Activated CD4-positive, alpha-beta memory T cell treated with anti-CD3 and anti-CD28 coated beads for 36 hours (primary cell): ENCODE measurements around the gene PITPNC1. TPM values are rescaled to one million over a fixed set of nuclear protein-coding genes. Genes with fewer than 3 reads are reported as not detected.

Source experiments
- CTCF ChIA-PET: fragments of 350-600 bp; sonication (Branson Sonifier 250); formaldehyde crosslinking; loops from one replicate; lab custom pipeline; 2021; ENCODE audit warnings: antibody characterized with exemption, inconsistent platforms; lab: Charles Lee
- POLR2A ChIA-PET: fragments of 350-600 bp; sonication (Branson Sonifier 250); formaldehyde crosslinking; loops from one replicate; lab custom pipeline; 2021; ENCODE audit warnings: antibody characterized with exemption; lab: Charles Lee
- DNase-seq: peaks from one replicate; pipeline ENCODE4 v3.0.0-alpha.2; 2020
- H3K27ac Mint-ChIP-seq: one replicate; pipeline ENCODE4 v1.8.0; 2021; ENCODE audit warnings: mixed read lengths
- H3K27me3 Mint-ChIP-seq: one replicate; pipeline ENCODE4 v1.8.0; 2021; ENCODE audit warnings: mixed read lengths
- H3K36me3 Mint-ChIP-seq: one replicate; pipeline ENCODE4 v1.8.0; 2021; ENCODE audit warnings: mixed read lengths
- H3K4me1 Mint-ChIP-seq: one replicate; pipeline ENCODE4 v1.8.0; 2021; ENCODE audit warnings: low read depth, mixed read lengths
- H3K4me3 Mint-ChIP-seq: one replicate; pipeline ENCODE4 v1.8.0; 2021; ENCODE audit warnings: mild to moderate bottlenecking, mixed read lengths
- H3K9me3 Mint-ChIP-seq: one replicate; pipeline ENCODE4 v1.8.0; 2021; ENCODE audit warnings: mixed read lengths
- intact Hi-C: fragments of 100-400 bp; cut with micrococcal nuclease; formaldehyde crosslinking; loops from one replicate; pipeline ENCODE4 v1.15.1; 2023
- total RNA-seq, 2 experiments: library from RNA; stranded (reverse); gene quantifications; one replicate each; pipeline ENCODE4 v1.2.3, GENCODE V29; 2021

Gene PITPNC1
- total RNA-seq, 2 experiments from 2014 or later = 35.7 to 37.3 TPM

DNA sequence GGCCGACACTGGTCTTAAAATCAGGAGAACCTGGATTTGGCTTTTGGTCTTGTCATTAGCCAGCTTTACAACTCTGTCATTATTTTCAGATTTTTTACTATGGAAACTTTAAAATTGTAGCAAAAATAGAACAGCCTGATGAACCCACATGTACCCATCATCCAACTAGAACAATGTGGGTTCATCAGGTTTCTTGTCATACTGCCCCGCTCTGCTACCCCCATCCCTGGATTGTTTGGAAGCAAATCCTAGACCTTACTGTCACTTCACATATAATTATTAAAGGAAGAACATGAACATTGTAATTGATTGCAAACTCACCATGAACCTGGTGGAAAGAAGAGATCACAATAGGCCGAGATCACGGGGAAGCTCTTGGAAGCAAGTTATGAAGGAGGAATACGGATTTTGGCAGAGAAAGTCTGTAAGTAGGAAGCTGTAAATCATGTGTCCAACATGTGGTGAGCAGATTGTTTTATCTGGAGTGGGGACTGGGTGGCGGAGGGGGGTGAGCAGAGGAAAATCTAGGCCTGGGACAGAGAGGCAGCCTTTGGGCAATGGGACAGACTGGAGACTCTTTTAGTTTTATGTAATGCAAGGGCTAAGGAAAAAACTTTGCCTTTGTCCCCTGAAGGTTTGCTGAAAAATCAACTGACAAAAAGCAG is 67.0 kb downstream of the PITPNC1 start:
- Mint-ChIP-seq H3K36me3 (no peaks in the 10 kb centered on the region), H3K27ac (peak overlapping the region; percentile 55), H3K27me3 (no peaks in the 10 kb centered on the region), H3K9me3 (no peaks in the 10 kb centered on the region), H3K4me1 (peaks cover 62% of the 10 kb centered on the region), H3K4me3 (no peak overlapping the region)
- intact Hi-C loops = no loop called here
- ChIA-PET CTCF (no interaction called here), POLR2A (interaction anchor here (0.8 to 0.9 kb wide), 2 partner anchors 12 to 55 kb away, joined by 3 to 4 read pairs; no protein-coding TSS in a partner anchor)
- no peak for DNase-seq

- no peak overlapping the region for H3K4me3 Mint-ChIP-seq
- ChIA-PET CTCF (interaction anchor here (1.2 kb wide), 1 partner anchor 17 kb away, joined by 3 read pairs; no protein-coding TSS in a partner anchor), POLR2A (no interaction called here)
- DNase-seq = no peak
- intact Hi-C loops = no loop called here
- peaks cover 2% of the 10 kb centered on the region for H3K36me3 Mint-ChIP-seq
- H3K9me3 Mint-ChIP-seq = peaks cover 2% of the 10 kb centered on the region
- peak overlapping the region; percentile 16 for H3K27ac Mint-ChIP-seq
- no peaks in the 10 kb centered on the region for H3K27me3 Mint-ChIP-seq
- peaks cover 78% of the 10 kb centered on the region for H3K4me1 Mint-ChIP-seq
These were observed 71.4 kb downstream of the PITPNC1 start for GRCh38 chr17:67448449-67448848.

GRCh38 chr17:67449065-67449464 is 72.0 kb downstream of the PITPNC1 start:
- Mint-ChIP-seq H3K27ac (peak overlapping the region; percentile 74), H3K4me3 (peak overlapping the region; percentile 9), H3K4me1 (peaks cover 80% of the 10 kb centered on the region), H3K9me3 (peaks cover 2% of the 10 kb centered on the region), H3K36me3 (peaks cover 2% of the 10 kb centered on the region), H3K27me3 (no peaks in the 10 kb centered on the region)
- ChIA-PET CTCF (interaction anchor here (1.1 kb wide), 1 partner anchor 26 kb away, joined by 6 read pairs; no protein-coding TSS in a partner anchor), POLR2A (interaction anchor here (1.1 to 2.6 kb wide), 2 partner anchors 8 to 18 kb away, joined by 3 to 21 read pairs; no protein-coding TSS in a partner anchor)
- no peak for DNase-seq
- intact Hi-C loops = no loop called here

DNA sequence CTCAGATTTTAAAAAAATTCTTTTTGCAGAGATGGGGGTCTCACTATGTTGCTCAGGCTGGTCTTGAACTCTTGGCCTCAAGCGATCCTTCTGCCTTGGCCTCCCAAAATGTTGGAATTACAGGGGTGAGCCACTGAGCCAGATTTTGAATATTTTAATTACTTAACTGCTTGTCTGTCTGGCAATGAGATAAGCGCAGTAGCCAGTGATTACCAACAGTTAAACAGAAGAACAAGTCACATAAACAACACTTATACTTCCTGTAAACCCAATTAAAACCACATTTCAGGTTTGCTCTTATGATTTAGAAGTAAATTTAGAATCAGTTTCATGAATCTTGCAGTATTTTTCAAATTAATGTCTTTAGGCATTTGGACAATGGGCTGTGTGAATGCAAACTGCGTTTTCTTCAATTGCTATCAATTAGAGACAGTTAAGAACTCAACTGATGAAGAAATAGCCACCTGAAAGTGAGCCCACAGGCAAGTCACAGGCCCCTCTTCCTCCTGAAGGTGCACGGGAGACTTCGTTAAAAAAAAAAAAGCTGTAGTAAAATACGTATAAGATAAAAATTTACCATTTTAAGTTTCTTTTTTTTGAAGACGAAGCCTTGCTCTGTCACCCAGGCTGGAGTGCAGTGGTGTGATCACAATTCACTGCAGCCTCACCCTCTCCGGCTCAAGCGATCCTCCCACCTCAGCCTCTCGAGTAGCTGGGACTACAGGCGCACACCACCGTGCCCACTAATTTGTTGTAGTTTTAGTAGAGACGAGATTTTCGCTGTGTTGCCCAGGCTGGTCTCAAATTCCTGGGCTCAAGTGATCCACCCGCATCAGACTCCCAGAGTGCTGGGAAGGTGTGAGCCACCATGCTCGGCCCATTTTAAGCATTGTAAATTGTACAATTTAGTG is 73.0 kb downstream of the PITPNC1 start:
- POLR2A ChIA-PET = interaction anchor here (0.6 to 2.6 kb wide), 3 partner anchors 9 to 30 kb away, joined by 3 to 21 read pairs (median 3); no protein-coding TSS in a partner anchor
- no peak for DNase-seq

GRCh38 chr17:67452681-67453554 is 75.8 kb downstream of the PITPNC1 start:
- DNase-seq = peak; percentile 63
- Mint-ChIP-seq H3K36me3 (peaks cover 6% of the 10 kb centered on the region), H3K4me1 (peaks cover 83% of the 10 kb centered on the region), H3K27me3 (no peaks in the 10 kb centered on the region), H3K4me3 (peak overlapping the region; percentile 55), H3K27ac (peak overlapping the region; percentile 95), H3K9me3 (peaks cover 7% of the 10 kb centered on the region)
- intact Hi-C loops = loop anchor here (1.0 kb wide), 6 partner anchors 8 to 63 kb away; no protein-coding TSS in a partner anchor
- ChIA-PET POLR2A (interaction anchor here (0.9 to 2.2 kb wide), 6 partner anchors 12 to 86 kb away, joined by 3 to 18 read pairs (median 4); partner anchors contain the start of gene PSMD12), CTCF (interaction anchor here (0.7 to 6.2 kb wide), 11 partner anchors 12 to 74 kb away, joined by 3 to 40 read pairs (median 3); no protein-coding TSS in a partner anchor)

More for the DNA sequence above, 73.0 kb downstream of the PITPNC1 start:
- H3K4me1 Mint-ChIP-seq = peaks cover 79% of the 10 kb centered on the region
- H3K27ac Mint-ChIP-seq = peak overlapping the region; percentile 95
- intact Hi-C loops = no loop called here
- H3K27me3 Mint-ChIP-seq = no peaks in the 10 kb centered on the region
- CTCF ChIA-PET = interaction anchor here (1.1 kb wide), 1 partner anchor 25 kb away, joined by 6 read pairs; no protein-coding TSS in a partner anchor
- peak overlapping the region; percentile 16 for H3K4me3 Mint-ChIP-seq
- H3K36me3 Mint-ChIP-seq = peaks cover 2% of the 10 kb centered on the region
- H3K9me3 Mint-ChIP-seq = peaks cover 2% of the 10 kb centered on the region

DNA sequence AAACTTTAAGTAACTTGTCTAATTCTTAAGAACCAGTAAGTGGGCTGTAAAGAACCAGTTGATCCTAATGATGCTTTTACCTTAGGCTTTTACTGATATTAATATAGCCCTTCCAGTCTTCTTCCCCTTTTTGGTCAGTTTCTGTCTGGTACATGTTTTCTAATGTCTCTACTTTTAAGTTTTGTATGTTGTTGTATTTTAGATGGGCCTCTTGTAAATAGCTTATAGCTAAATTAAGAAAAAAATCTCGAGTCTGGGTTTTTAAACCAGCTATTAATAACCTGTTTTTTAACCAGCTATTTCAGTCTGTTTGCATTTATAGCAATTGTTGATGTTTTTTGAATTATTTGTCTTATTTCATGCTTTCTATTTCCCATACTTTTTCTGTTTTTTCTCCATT is 79.0 kb downstream of the PITPNC1 start:
- peaks cover 21% of the 10 kb centered on the region for H3K9me3 Mint-ChIP-seq
- peaks cover 19% of the 10 kb centered on the region for H3K36me3 Mint-ChIP-seq
- ChIA-PET CTCF (interaction anchor here (0.9 to 6.2 kb wide), 6 partner anchors 13 to 77 kb away, joined by 3 to 40 read pairs (median 6); no protein-coding TSS in a partner anchor), POLR2A (interaction anchor here (0.7 to 1.2 kb wide), 2 partner anchors 12 to 15 kb away, joined by 3 to 4 read pairs; no protein-coding TSS in a partner anchor)
- peaks cover 66% of the 10 kb centered on the region for H3K4me1 Mint-ChIP-seq
- no peak for DNase-seq
- intact Hi-C loops = no loop called here
- H3K4me3 Mint-ChIP-seq = no peak overlapping the region
- no peaks in the 10 kb centered on the region for H3K27me3 Mint-ChIP-seq
- H3K27ac Mint-ChIP-seq = peak overlapping the region; percentile 49

DNA sequence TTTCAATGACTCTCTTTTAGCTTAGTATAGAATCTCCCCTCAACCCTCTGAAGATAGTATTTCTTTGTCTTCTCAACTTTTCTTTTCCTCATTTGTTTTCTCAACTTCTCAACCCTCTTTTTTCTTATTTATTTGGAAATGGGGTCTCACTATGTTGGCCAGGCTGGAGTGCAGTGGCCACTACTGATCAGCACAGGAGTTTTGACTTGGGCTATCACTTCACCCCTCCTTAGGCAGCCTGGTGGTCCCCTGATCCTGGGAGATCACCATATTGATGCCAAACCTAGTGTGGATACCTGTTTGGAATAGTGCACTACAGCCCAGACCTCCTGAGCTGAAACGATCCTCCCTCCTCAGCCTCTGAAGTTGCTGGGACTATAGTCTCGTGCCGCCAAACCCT is 79.8 kb downstream of the PITPNC1 start:
- peaks cover 21% of the 10 kb centered on the region for H3K9me3 Mint-ChIP-seq
- H3K4me3 Mint-ChIP-seq = no peak overlapping the region
- H3K4me1 Mint-ChIP-seq = peaks cover 66% of the 10 kb centered on the region
- peaks cover 19% of the 10 kb centered on the region for H3K36me3 Mint-ChIP-seq
- intact Hi-C loops = no loop called here
- no peaks in the 10 kb centered on the region for H3K27me3 Mint-ChIP-seq
- ChIA-PET CTCF (interaction anchor here (0.9 to 6.2 kb wide), 6 partner anchors 12 to 78 kb away, joined by 3 to 40 read pairs (median 6); no protein-coding TSS in a partner anchor), POLR2A (interaction anchor here (1.2 kb wide), 1 partner anchor 16 kb away, joined by 4 read pairs; no protein-coding TSS in a partner anchor)
- H3K27ac Mint-ChIP-seq = peak overlapping the region; percentile 49
- no peak for DNase-seq

GRCh38 chr17:67458203-67458602 is 81.1 kb downstream of the PITPNC1 start:
- H3K9me3 Mint-ChIP-seq = peaks cover 19% of the 10 kb centered on the region
- H3K4me3 Mint-ChIP-seq = no peak overlapping the region
- no peak overlapping the region for H3K27ac Mint-ChIP-seq
- POLR2A ChIA-PET = no interaction called here
- H3K27me3 Mint-ChIP-seq = no peaks in the 10 kb centered on the region
- intact Hi-C loops = no loop called here
- peaks cover 59% of the 10 kb centered on the region for H3K4me1 Mint-ChIP-seq
- H3K36me3 Mint-ChIP-seq = peaks cover 17% of the 10 kb centered on the region
- CTCF ChIA-PET = interaction anchor here (1.7 kb wide), 1 partner anchor 18 kb away, joined by 6 read pairs; no protein-coding TSS in a partner anchor
- no peak for DNase-seq

- intact Hi-C loops = loop anchor here (2.0 kb wide), 1 partner anchor 29 kb away; no protein-coding TSS in a partner anchor
- ChIA-PET POLR2A (no interaction called here), CTCF (interaction anchor here (0.6 to 1.7 kb wide), 4 partner anchors 16 to 246 kb away, joined by 3 to 6 read pairs (median 4); no protein-coding TSS in a partner anchor)
- H3K9me3 Mint-ChIP-seq = peaks cover 19% of the 10 kb centered on the region
- H3K27ac Mint-ChIP-seq = no peak overlapping the region
- H3K4me3 Mint-ChIP-seq = no peak overlapping the region
- peaks cover 60% of the 10 kb centered on the region for H3K4me1 Mint-ChIP-seq
- no peak for DNase-seq
- H3K27me3 Mint-ChIP-seq = no peaks in the 10 kb centered on the region
- peaks cover 17% of the 10 kb centered on the region for H3K36me3 Mint-ChIP-seq
These were observed 82.9 kb downstream of the PITPNC1 start for GRCh38 chr17:67459985-67460384.

GRCh38 chr17:67461228-67461780 is 84.2 kb downstream of the PITPNC1 start:
- POLR2A ChIA-PET = no interaction called here
- intact Hi-C loops = loop anchor here (1.0 to 2.0 kb wide), 2 partner anchors 8 to 31 kb away; no protein-coding TSS in a partner anchor

More at GRCh38 chr17:67461228-67461780, 84.2 kb downstream of the PITPNC1 start:
- peak overlapping the region; percentile 83 for H3K27ac Mint-ChIP-seq
- H3K27me3 Mint-ChIP-seq = no peaks in the 10 kb centered on the region
- H3K36me3 Mint-ChIP-seq = peaks cover 17% of the 10 kb centered on the region
- peak; percentile 65 for DNase-seq
- peaks cover 62% of the 10 kb centered on the region for H3K4me1 Mint-ChIP-seq
- peaks cover 19% of the 10 kb centered on the region for H3K9me3 Mint-ChIP-seq
- CTCF ChIA-PET = no interaction called here
- H3K4me3 Mint-ChIP-seq = no peak overlapping the region
